Caki2 (cell line): ENCODE data around the gene HOXD9. TPM values are rescaled to one million over a fixed set of nuclear protein-coding genes. Genes with fewer than 3 reads are reported as not detected.

Source experiments
- DNase-seq: peaks from one replicate; pipeline ENCODE4 v3.0.0-alpha.2; 2015; ENCODE audit warnings: low read depth
- in situ Hi-C: cut with HindIII; loops from 2 replicates; pipeline ENCODE4 v1.10.0; 2016; ENCODE audit warnings: low sequenced_read_pairs, low pct_unique_long_range_greater_than_20kb, mixed read lengths
- total RNA-seq: library from RNA; depleted of rRNA; stranded (reverse); fragments of >200 nt; shearing (Covaris generic); gene quantifications from 2 replicates; pipeline ENCODE4 v1.2.3, GENCODE V29; 2014; ENCODE audit warnings: low replicate concordance

The HOXD9 gene
- total RNA-seq, 1 experiment from 2014 or later: 9.5 TPM

DNA sequence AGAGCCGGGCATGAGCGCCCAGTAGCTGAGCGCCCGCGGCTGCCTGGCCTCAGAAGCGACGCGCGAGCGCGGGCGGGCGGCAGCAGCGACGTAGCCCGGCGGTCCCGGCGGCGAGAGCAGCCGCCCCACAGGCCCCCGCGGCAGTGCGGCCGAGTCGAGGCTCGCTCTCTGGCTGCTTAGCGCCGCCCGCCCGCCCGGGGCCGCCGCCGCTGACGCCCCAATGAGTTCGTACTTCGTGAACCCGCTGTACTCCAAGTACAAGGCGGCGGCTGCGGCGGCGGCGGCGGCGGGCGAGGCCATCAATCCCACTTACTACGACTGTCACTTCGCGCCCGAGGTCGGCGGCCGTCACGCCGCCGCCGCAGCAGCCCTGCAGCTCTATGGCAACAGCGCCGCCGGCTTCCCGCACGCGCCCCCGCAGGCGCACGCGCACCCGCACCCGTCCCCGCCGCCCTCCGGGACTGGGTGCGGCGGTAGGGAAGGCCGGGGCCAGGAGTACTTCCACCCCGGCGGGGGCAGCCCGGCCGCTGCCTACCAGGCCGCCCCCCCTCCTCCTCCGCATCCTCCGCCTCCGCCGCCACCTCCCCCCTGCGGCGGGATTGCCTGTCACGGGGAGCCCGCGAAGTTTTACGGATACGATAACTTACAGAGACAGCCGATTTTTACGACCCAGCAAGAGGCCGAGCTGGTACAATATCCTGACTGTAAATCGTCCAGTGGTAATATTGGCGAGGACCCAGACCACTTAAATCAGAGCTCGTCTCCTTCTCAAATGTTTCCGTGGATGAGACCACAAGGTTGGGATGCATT lies 7.8 kb downstream of the HOXD9 start:
- in situ Hi-C loops: no loop called here
- DNase-seq: peak; percentile 74

- in situ Hi-C loops: no loop called here
- no peak for DNase-seq
Observed at GRCh38 chr2:176130957-176131847, 8.7 kb downstream of the HOXD9 start.

GRCh38 chr2:176131848-176132158 lies 9.3 kb downstream of the HOXD9 start:
- no peak for DNase-seq
- in situ Hi-C loops: no loop called here

DNA sequence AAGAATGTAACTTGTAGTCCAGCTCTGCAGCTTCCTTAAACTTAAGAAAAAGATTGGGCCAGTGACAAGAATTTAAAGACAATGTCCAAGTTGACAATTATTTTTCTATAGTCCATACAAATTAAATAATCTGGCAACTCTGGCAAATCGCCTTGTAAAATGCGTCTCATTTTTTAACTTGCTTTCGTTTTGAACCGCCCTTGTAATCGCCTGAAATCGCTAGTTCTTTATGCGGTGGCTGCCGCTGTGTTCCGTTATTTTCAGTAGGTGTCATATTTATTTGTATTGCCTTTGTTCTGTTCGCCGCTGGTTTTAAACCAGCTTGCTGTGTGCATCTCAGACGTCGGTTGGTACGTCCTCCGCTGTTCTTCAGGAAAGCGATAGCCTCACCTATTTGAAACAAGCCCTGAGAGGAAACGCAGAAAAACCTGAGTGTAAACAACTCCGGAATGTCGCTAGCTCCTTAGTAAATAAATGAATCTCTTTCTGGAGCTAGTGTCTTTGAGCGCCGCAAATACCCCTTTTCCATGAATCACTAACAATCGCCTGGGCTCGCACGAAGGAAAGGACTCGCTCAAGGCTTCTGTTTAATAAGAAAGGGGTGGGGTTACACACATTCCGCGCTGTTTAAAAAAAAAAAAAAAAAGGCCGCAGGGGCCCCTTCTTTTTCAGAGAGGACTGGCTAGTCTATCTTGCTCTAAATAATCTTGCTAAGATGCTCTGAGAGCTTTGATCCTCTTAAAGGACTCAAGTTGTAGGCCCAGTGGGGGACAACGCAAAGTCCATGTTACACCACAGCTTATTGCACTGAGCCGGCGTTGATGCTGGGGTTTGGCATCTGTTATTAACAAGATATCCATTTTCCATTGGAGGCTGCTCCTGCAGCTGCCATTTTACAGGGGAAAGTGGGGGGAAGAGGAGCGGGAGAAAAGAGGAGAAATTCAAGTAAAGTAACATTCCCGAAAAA lies 10.0 kb downstream of the HOXD9 start:
- in situ Hi-C loops: no loop called here
- DNase-seq: no peak

GRCh38 chr2:176133389-176133788 lies 10.9 kb downstream of the HOXD9 start:
- DNase-seq: no peak
- in situ Hi-C loops: no loop called here

DNA sequence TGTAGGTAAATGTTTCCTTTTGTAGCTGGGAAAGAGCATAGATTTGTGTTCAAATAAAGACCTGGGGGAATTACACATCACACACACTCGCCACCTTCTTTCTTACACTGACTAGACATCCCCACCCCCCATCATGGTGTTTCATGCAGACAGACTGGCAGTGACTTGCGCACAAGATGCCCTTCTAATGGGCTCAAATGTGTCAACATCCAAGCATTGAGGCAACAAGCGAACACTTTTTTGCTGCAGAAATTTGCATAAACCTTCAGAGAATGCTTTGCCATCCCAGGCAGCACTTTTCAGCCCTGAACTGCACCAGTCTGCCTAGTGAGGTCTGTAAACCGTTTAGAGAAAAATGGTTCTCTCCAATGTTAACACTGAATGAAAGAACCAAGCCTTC lies 11.5 kb downstream of the HOXD9 start:
- in situ Hi-C loops: no loop called here
- DNase-seq: no peak

GRCh38 chr2:176135035-176135440 lies 12.5 kb downstream of the HOXD9 start:
- in situ Hi-C loops: no loop called here
- DNase-seq: peak; percentile 40

GRCh38 chr2:176136374-176137251 lies 14.1 kb downstream of the HOXD9 start:
- in situ Hi-C loops: no loop called here

DNA sequence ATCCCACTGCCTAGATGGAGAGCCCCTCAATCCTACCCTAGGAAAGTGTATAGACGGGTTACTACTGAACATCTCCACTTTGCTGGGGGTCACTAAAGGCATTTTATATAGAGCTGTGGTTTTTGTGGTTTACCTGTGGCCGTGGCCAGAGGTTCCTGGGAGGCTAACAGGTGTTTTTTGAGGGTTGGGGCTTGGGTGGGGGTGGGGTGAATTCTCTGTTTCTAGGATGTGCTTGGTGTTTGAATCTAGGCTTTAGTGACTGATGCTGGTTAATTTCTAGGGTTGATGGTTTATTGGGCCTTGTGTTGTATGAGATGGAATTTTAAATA lies 14.7 kb downstream of the HOXD9 start:
- in situ Hi-C loops: no loop called here
- DNase-seq: no peak

More at GRCh38 chr2:176136374-176137251, 14.1 kb downstream of the HOXD9 start:
- DNase-seq: peak; percentile 69

DNA sequence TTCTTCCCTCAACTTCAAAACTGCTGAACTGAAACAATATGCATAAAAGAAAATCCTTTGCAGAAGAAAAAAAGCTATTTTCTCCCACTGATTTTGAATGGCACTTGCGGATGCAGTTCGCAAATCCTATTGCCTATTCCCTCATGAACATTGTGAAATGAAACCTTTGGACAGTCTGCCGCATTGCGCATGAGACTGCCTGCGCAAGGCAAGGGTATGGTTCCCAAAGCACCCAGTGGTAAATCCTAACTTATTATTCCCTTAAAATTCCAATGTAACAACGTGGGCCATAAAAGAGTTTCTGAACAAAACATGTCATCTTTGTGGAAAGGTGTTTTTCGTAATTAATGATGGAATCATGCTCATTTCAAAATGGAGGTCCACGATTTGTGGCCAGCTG lies 15.4 kb downstream of the HOXD9 start:
- no peak for DNase-seq
- in situ Hi-C loops: no loop called here

- no peak for DNase-seq
- in situ Hi-C loops: no loop called here
Observed at GRCh38 chr2:176138526-176138922, 16.0 kb downstream of the HOXD9 start.

DNA sequence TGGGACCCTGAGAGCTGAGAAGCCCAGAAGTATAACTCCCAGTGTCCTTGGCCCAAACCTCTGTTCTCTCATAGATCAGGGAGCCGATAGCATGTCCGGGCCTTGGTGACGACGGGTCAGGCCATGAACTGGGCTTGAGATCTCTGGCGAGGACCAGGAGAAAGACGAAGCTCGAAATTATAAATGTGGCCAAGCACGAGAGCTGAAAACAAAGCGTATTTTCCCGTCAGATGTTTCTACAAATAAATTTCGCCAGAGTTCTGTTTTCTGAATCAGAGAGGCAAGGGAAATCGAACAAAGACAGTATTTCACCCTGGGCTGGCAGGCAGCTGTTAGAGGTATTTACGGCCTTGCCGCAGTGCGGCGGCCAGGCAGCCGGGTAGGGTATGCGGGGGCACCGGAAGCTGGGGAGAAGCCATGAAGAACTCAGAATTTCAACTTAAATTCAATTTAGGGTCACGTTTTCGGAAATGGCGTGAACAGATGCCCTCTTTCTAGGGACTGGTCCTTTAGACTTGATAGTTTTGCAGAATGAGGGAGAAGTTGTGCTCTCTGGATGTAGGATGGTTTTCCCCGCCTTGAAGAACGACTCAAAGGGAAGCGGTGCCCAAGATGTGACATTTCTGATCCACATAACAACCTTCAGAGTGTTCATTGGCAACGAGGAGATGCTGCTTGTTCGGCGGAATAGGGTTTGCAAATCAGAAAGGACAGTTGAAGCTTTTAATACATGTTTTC lies 16.6 kb downstream of the HOXD9 start:
- no peak for DNase-seq
- in situ Hi-C loops: no loop called here

DNA sequence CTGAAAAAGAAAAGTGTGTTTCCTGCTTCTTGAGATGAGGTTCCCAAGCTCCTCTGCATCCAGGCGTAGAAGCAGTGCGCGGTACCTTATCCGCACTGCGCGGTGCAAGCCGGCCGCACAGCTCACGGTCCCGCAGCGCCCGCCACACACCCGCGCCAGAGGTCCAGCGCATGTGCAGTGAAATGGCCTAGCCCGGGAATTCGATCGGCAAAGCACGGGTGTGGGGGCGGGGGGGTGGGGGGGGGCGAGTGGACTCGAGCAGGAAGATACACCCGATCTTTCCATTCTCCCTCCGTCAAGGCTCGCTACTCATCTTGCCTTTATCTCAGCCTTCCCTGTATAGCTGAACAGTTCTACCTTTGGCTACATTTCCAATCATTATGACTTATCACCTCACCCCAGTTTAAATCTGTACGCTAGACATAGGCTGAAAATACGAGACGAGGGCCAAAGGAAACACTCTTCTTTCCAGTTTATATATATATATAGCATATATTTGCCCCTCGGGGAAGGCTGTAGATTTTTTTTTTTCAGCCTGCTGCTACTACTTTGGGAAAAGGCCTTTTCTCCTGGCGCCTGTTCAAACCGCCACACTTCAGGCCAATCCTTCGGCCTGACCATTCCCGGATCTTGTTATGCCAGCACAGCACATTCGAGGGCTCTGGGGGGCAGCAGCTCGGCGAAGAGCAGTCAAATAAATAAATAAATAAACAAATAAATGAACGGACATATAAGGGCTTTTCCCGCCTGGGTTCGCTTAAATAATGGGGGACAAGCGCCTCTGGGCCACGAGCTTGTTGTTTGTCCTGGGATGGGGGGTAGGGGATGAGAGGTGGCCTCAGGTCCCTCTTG lies 17.4 kb downstream of the HOXD9 start:
- in situ Hi-C loops: no loop called here
- DNase-seq: no peak

- in situ Hi-C loops: no loop called here
- peak; percentile 86 for DNase-seq
Observed at GRCh38 chr2:176140513-176141317, 18.2 kb downstream of the HOXD9 start.

- in situ Hi-C loops: no loop called here
- DNase-seq: no peak
Observed at GRCh38 chr2:176142281-176142680, 19.8 kb downstream of the HOXD9 start.
